ENCODE data around the gene LZTR1. TPM values are rescaled to one million over a fixed set of nuclear protein-coding genes. Genes with fewer than 3 reads are reported as not detected.

The LZTR1 gene
- total RNA-seq, 1 experiment from 2014 or later = 23.4 TPM

DNA sequence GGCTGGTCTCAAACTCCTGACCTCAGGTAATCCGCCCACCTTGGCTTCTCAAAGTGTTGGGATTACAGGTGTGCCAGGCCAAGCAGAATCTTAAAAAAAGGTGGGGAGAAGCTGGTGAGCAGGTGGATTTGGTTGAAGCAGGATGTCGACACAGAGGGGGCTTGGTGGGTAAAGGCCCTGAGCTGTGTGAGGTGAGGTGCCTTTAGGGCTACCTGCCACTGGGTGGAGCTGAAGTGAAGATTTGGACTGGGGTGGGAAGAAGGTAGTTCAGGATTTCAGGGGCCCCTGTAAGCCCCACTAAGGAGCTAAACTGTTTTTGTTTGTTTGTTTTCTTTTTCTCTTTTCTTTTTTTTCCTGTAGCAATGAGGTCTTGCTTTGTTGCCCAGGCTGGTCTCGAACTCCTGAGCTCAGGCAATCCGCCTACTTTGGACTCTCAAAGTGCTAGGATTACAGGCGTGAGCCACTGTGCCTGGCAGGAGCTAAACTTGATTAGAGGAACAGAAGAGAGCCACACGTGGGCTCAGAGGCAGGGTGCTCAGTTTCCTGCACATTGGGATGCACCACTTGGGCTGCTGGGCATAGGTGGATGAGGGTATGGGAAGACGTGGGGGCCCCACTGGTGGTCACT is 38.8 kb downstream of the LZTR1 start:
- no peaks in the 10 kb centered on the region for H3K27me3 ChIP-seq (ENCODE audit: insufficient read depth, low read depth)
- POLR2A ChIA-PET (ENCODE audit: unreplicated experiment) = no interaction called here
- no peaks in the 10 kb centered on the region for H3K9me3 ChIP-seq (ENCODE audit: insufficient read depth, low read depth)
- CTCF ChIA-PET = interaction anchor here (0.7 kb wide), 1 partner anchor 243 kb away, joined by 3 read pairs; no protein-coding TSS in a partner anchor
- DNase-seq = no peak
- H3F3A ChIP-seq (ENCODE audit: insufficient read depth, low read depth) = no peaks in the 10 kb centered on the region
- H3K4me3 ChIP-seq = no peak overlapping the region
- intact Hi-C loops (cut with micrococcal nuclease; ENCODE audit: unreplicated experiment) = no loop called here
- no peak overlapping the region for H3K27ac ChIP-seq
- H4K20me1 ChIP-seq (ENCODE audit: insufficient read depth) = no peaks in the 10 kb centered on the region
- no peaks in the 10 kb centered on the region for H3K79me2 ChIP-seq (ENCODE audit: low read depth)
- no peaks in the 10 kb centered on the region for H3K36me3 ChIP-seq (ENCODE audit: low read depth)
- TF ChIP-seq, protein P1, sequence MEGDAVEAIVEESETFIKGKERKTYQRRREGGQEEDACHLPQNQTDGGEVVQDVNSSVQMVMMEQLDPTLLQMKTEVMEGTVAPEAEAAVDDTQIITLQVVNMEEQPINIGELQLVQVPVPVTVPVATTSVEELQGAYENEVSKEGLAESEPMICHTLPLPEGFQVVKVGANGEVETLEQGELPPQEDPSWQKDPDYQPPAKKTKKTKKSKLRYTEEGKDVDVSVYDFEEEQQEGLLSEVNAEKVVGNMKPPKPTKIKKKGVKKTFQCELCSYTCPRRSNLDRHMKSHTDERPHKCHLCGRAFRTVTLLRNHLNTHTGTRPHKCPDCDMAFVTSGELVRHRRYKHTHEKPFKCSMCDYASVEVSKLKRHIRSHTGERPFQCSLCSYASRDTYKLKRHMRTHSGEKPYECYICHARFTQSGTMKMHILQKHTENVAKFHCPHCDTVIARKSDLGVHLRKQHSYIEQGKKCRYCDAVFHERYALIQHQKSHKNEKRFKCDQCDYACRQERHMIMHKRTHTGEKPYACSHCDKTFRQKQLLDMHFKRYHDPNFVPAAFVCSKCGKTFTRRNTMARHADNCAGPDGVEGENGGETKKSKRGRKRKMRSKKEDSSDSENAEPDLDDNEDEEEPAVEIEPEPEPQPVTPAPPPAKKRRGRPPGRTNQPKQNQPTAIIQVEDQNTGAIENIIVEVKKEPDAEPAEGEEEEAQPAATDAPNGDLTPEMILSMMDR (conservative IDR thresholded peaks at IDR 0.05) = peak; percentile 49
- no peak for TF ChIP-seq EZH2 (IDR thresholded peaks at IDR 0.05; ENCODE audit: low read depth)
- no peak overlapping the region for H3K4me2 ChIP-seq
- no peak overlapping the region for H2AFZ ChIP-seq
- H3K4me1 ChIP-seq (replicated peaks; ENCODE audit: insufficient read depth) = no peaks in the 10 kb centered on the region
- H3K9me2 ChIP-seq (ENCODE audit: insufficient read depth) = no peaks in the 10 kb centered on the region
- no TSS peak for BruUV-seq (replicated peaks)

DNA sequence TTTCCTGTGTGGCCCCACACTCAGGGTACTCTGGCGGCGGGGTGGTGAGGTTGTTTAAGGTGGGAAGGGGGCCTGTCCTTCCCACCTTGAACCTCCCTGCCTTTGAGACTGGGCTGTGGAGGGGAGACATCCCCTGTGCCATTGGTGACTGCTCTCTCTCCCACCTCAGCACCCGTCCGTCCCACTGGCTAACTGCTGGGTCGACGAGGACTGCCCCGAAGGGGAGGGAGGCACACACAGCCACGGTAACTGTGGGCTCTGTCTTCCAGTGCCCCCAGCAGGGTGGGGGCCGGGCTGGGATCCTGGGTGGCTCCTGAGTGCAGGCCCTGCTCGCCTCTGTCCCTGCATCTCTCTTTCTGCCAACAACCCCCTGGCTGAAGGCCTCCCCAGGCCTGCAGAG is 40.4 kb downstream of the LZTR1 start:
- no peaks in the 10 kb centered on the region for H3K36me3 ChIP-seq (ENCODE audit: low read depth)
- no peak overlapping the region for H3K27ac ChIP-seq
- intact Hi-C loops (cut with micrococcal nuclease; ENCODE audit: unreplicated experiment) = no loop called here
- no peaks in the 10 kb centered on the region for H3K27me3 ChIP-seq (ENCODE audit: insufficient read depth, low read depth)
- no peaks in the 10 kb centered on the region for H3F3A ChIP-seq (ENCODE audit: insufficient read depth, low read depth)
- H4K20me1 ChIP-seq (ENCODE audit: insufficient read depth) = no peaks in the 10 kb centered on the region
- ChIA-PET CTCF (no interaction called here), POLR2A (ENCODE audit: unreplicated experiment) (no interaction called here)
- H3K79me2 ChIP-seq (ENCODE audit: low read depth) = no peaks in the 10 kb centered on the region
- H3K9me3 ChIP-seq (ENCODE audit: insufficient read depth, low read depth) = no peaks in the 10 kb centered on the region
- no peak overlapping the region for H2AFZ ChIP-seq
- TF ChIP-seq EZH2 (IDR thresholded peaks at IDR 0.05; ENCODE audit: low read depth) = no peak
- TF ChIP-seq, protein P1 (conservative IDR thresholded peaks at IDR 0.05) = no peak
- no peaks in the 10 kb centered on the region for H3K9me2 ChIP-seq (ENCODE audit: insufficient read depth)
- BruUV-seq (replicated peaks) = no TSS peak
- H3K4me2 ChIP-seq = no peak overlapping the region
- no peak for DNase-seq
- H3K4me1 ChIP-seq (replicated peaks; ENCODE audit: insufficient read depth) = no peaks in the 10 kb centered on the region
- no peak overlapping the region for H3K4me3 ChIP-seq

DNA sequence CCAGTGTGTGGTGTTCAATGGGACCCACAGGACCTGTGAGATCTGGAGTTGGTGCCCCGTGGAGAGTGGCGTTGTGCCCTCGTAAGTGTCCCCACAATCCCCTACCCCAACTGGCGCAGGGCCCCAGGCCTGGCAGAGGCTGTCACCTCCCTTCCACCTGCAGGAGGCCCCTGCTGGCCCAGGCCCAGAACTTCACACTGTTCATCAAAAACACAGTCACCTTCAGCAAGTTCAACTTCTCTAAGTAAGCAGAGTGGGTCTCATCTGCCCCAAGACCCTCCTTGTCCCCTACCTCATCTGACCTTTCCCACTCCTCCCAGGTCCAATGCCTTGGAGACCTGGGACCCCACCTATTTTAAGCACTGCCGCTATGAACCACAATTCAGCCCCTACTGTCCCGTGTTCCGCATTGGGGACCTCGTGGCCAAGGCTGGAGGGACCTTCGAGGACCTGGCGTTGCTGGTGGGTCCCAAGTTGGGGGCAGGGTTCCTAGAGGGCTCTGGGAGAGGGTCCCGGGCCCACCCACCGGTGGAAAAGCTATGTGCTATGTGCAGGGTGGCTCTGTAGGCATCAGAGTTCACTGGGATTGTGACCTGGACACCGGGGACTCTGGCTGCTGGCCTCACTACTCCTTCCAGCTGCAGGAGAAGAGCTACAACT is 41.0 kb downstream of the LZTR1 start:
- Histone ChIP-seq H3K79me2 (ENCODE audit: low read depth) (no peaks in the 10 kb centered on the region), H3K36me3 (ENCODE audit: low read depth) (no peaks in the 10 kb centered on the region), H3K4me2 (no peak overlapping the region), H3K4me1 (replicated peaks; ENCODE audit: insufficient read depth) (no peaks in the 10 kb centered on the region), H3K9me3 (ENCODE audit: insufficient read depth, low read depth) (no peaks in the 10 kb centered on the region), H3K27me3 (ENCODE audit: insufficient read depth, low read depth) (no peaks in the 10 kb centered on the region), H3F3A (ENCODE audit: insufficient read depth, low read depth) (no peaks in the 10 kb centered on the region), H4K20me1 (ENCODE audit: insufficient read depth) (no peaks in the 10 kb centered on the region), H2AFZ (no peak overlapping the region), H3K27ac (no peak overlapping the region), H3K9me2 (ENCODE audit: insufficient read depth) (no peaks in the 10 kb centered on the region), H3K4me3 (no peak overlapping the region)
- CTCF ChIA-PET = interaction anchor here (0.5 to 0.6 kb wide), 2 partner anchors 106 to 137 kb away, joined by 3 to 7 read pairs; partner anchors contain the start of gene CRKL
- POLR2A ChIA-PET (ENCODE audit: unreplicated experiment) = no interaction called here
- no TSS peak for BruUV-seq (replicated peaks)
- DNase-seq = no peak
- TF ChIP-seq, protein P1 (conservative IDR thresholded peaks at IDR 0.05) = no peak; the same call in 1 of the 2 replicates
- TF ChIP-seq EZH2 (IDR thresholded peaks at IDR 0.05; ENCODE audit: low read depth) = no peak
- intact Hi-C loops (cut with micrococcal nuclease; ENCODE audit: unreplicated experiment) = no loop called here

All from PC-9 (cell line).